ENCODE measurements around the gene PCNX4.

DNA sequence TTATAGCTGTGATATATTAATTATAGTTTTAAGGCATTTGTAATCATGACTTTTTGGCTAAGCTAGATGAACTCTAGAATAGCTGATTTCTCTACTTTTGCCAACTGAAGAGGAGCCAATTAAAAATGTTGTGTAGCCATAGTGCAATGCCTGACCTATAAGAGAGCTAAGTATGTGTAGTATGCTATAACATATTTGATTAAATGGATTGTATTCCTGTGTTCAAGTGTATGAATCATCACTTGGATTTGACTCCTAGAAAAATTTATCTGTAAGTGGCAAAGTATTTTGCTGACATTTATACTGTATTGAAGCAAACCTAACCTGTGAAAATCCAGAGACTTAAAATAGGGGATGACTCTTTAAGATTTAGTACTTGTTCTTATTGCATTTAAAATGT lies 34.2 kb downstream of the PCNX4 start:
- TF ChIP-seq, protein P1, sequence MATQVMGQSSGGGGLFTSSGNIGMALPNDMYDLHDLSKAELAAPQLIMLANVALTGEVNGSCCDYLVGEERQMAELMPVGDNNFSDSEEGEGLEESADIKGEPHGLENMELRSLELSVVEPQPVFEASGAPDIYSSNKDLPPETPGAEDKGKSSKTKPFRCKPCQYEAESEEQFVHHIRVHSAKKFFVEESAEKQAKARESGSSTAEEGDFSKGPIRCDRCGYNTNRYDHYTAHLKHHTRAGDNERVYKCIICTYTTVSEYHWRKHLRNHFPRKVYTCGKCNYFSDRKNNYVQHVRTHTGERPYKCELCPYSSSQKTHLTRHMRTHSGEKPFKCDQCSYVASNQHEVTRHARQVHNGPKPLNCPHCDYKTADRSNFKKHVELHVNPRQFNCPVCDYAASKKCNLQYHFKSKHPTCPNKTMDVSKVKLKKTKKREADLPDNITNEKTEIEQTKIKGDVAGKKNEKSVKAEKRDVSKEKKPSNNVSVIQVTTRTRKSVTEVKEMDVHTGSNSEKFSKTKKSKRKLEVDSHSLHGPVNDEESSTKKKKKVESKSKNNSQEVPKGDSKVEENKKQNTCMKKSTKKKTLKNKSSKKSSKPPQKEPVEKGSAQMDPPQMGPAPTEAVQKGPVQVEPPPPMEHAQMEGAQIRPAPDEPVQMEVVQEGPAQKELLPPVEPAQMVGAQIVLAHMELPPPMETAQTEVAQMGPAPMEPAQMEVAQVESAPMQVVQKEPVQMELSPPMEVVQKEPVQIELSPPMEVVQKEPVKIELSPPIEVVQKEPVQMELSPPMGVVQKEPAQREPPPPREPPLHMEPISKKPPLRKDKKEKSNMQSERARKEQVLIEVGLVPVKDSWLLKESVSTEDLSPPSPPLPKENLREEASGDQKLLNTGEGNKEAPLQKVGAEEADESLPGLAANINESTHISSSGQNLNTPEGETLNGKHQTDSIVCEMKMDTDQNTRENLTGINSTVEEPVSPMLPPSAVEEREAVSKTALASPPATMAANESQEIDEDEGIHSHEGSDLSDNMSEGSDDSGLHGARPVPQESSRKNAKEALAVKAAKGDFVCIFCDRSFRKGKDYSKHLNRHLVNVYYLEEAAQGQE (IDR thresholded peaks at IDR 0.05; ENCODE audit: insufficient read depth in 1 of 2, low read depth in 2 of 2, low read length in 2 of 2): no peak
- no peak for TF ChIP-seq POLR2AphosphoS5 (IDR thresholded peaks at IDR 0.05; ENCODE audit: low read depth, low read length)
- no peak for TF ChIP-seq SIN3A (IDR thresholded peaks at IDR 0.05; ENCODE audit: borderline replicate concordance, insufficient read depth, low read length)

Data from PFSK-1 (cell line).